BJ (cell line): ENCODE measurements around the gene TMEM240. TPM values are rescaled to one million over a fixed set of nuclear protein-coding genes. Genes with fewer than 3 reads are reported as not detected.

Experiments
- CTCF ChIA-PET: fragments of 350-600 bp; formaldehyde crosslinking; extraction: SDS; loops from one replicate; lab custom pipeline; 2021; ENCODE audit warnings: antibody characterized with exemption, inconsistent platforms; lab: Yijun Ruan, JAX
- POLR2A ChIA-PET: fragments of 300-600 bp; sonication (Branson Sonifier 250); formaldehyde crosslinking; extraction: SDS; loops from one replicate; lab custom pipeline; 2021; ENCODE audit warnings: antibody characterized with exemption; lab: Charles Lee
- DNase-seq: peaks from one replicate; pipeline ENCODE4 v3.0.0-alpha.2; 2011; ENCODE audit warnings: low read depth
- H3K27me3 ChIP-seq: 2 replicates; pipeline ENCODE4 v1.6.0; 2011; ENCODE audit warnings: low read length; ENCODE audit not compliant: control insufficient read depth, insufficient read depth
- H3K36me3 ChIP-seq: 2 replicates; pipeline ENCODE4 v1.5.1; 2011; ENCODE audit warnings: low read length; ENCODE audit not compliant: control insufficient read depth, insufficient read depth
- H3K4me3 ChIP-seq: 2 replicates; pipeline ENCODE4 v1.5.1; 2011; ENCODE audit warnings: low read depth, mild to moderate bottlenecking, control low read depth, low read length
- polyA minus RNA-seq: library from RNA; depleted of rRNA, polyadenylated mRNA; stranded (reverse); fragments of >200 nt; gene quantifications from 2 replicates; pipeline ENCODE4 v1.2.3, GENCODE V29; 2011; rRNA and poly(A)+ RNA removed
- polyA plus RNA-seq: library from polyadenylated mRNA; depleted of rRNA; stranded (reverse); fragments of >200 nt; gene quantifications from 2 replicates; pipeline ENCODE4 v1.2.3, GENCODE V29; 2011; rRNA removed
- TF ChIP-seq, protein P1 (sequence below): IDR thresholded peaks from 2 replicates; pipeline ENCODE4 v1.5.1; 2011; ENCODE audit warnings: low read depth, mild to moderate bottlenecking, control low read depth, inconsistent platforms, low read length, moderate library complexity; ENCODE audit not compliant: insufficient read depth

The TMEM240 gene
- polyA plus RNA-seq: 5.5 and 8.7 TPM in 2 replicates
- polyA minus RNA-seq: 1.3 and 2.0 TPM in 2 replicates

DNA sequence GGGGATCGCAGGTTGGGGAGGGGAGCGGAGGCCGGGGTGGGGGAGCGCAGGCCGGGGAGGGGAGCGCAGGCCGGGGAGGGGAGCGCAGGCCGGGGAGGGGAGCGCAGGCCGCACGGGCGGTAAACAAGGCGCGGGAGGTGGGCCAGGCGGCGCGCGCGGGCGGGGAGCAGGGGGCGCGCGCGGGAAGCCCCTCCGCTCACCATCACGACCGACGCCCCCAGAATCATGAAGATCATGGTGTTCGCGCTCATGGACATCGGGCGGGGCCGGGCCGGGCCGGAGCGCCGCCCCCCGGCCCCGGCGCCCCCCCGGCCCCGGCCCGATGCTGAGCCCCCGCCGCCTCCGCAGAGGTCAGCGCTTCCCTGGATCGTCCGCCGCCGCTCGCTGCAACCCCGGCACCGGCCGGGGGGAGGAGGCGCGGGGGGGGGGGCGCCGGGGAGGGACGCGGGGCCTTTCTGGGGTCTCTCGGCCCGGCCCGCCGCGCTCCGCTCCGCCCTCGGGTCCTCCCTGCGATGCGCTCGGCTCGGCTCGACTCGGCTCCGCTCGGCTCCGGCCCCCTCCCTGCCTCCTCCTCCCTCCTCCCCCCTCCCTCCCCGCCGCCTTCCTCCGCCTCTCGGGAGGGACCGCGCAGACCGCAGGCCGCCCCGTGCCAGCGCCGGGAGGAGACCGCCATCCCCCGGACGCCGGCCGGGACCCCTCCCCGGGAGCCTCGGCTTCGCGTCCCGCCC lies at the start of gene TMEM240:
TMEM240 (minus strand) TSS at position 535 of the 728 bp plus-strand sequence; CDS start at position 257, 278 bp downstream.
- TF ChIP-seq, protein P1, sequence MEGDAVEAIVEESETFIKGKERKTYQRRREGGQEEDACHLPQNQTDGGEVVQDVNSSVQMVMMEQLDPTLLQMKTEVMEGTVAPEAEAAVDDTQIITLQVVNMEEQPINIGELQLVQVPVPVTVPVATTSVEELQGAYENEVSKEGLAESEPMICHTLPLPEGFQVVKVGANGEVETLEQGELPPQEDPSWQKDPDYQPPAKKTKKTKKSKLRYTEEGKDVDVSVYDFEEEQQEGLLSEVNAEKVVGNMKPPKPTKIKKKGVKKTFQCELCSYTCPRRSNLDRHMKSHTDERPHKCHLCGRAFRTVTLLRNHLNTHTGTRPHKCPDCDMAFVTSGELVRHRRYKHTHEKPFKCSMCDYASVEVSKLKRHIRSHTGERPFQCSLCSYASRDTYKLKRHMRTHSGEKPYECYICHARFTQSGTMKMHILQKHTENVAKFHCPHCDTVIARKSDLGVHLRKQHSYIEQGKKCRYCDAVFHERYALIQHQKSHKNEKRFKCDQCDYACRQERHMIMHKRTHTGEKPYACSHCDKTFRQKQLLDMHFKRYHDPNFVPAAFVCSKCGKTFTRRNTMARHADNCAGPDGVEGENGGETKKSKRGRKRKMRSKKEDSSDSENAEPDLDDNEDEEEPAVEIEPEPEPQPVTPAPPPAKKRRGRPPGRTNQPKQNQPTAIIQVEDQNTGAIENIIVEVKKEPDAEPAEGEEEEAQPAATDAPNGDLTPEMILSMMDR: no peak
- peak; percentile 8 for DNase-seq
- Histone ChIP-seq H3K4me3 (peak within 1 kb of the TSS; percentile 66), H3K36me3 (peaks cover 25% of the 10 kb centered on the region), H3K27me3 (no peaks in the 10 kb centered on the region)
- POLR2A ChIA-PET: no interaction called here
- CTCF ChIA-PET: no interaction called here

DNA sequence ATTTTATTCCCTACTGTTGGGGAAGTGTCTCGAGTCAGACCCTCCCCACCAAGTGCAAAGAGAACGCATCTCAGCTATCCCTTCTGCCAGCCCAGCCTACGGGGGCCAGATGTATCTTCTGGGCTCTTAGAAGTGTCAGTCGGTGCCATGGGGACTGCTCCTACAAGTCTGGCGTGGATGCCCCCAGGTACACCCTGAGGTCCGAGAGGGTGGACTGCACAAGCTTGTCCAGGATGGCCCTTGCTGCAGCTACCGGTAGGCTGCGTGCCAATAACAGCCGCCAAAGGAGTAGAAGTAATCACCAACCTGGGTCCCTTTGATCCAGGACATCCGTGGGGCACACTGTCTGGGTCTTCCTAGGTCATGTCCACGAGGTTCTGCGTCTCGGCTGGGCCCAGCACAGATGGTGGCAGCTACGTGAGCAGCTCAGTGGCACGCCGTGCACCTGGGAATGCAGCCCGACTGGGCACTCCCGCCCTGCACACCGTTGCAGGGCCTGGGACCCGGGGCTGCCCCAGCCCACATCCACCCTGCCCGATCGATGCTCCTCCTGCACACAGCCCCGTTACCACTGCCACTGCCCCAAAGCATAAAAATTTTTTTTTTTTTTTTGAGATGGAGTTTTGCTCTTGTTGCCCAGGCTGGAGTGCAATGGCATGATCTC lies 43.1 kb upstream of the TMEM240 start:
- DNase-seq: no peak
- CTCF ChIA-PET: interaction anchor here (0.7 kb wide), 1 partner anchor 14 kb away, joined by 3 read pairs; no protein-coding TSS in a partner anchor
- POLR2A ChIA-PET: no interaction called here
- Histone ChIP-seq H3K36me3 (no peaks in the 10 kb centered on the region), H3K4me3 (no peak overlapping the region), H3K27me3 (peaks cover 3% of the 10 kb centered on the region; the same call in 1 of the 2 replicates)
- TF ChIP-seq, protein P1: no peak

DNA sequence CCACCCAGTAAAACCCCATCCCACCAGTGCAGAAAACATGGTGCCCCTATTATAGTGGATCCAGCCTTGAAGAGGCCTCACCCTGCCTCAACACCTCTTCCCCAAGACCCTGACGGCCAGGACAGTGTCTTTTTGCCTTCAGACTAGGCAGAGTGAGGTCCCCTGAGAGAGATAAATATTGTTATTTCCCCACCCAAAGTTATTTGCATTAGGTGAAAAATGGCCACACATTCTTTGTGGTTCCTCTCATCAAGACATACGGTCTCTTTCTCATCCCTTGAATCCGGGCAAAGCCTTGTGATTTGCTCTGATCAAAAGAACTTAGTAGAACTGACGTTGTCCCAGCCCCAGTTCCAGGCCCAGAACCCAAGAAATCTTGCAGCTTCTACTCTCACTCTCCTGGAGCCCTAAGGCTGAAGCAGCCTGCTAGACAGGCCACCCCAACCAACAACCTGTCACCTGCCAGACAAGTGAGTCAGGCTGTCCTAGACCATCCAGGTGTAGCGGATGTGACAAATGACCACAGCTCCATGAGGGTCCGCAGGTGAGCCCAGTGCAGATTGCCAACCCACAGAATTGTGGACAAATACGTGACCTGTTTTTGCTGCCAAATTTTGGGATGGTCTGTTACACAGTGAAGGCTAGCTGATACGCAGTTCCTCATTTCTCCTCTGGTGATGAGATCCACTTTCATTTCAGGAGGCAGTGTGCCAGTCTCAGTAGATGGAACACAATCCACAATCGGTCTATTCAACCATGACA lies 42.3 kb upstream of the TMEM240 start:
- TF ChIP-seq, protein P1: no peak
- Histone ChIP-seq H3K4me3 (no peak overlapping the region), H3K27me3 (peaks cover 3% of the 10 kb centered on the region; the same call in 1 of the 2 replicates), H3K36me3 (no peaks in the 10 kb centered on the region)
- POLR2A ChIA-PET: no interaction called here
- CTCF ChIA-PET: interaction anchor here (0.7 kb wide), 1 partner anchor 14 kb away, joined by 3 read pairs; no protein-coding TSS in a partner anchor
- no peak for DNase-seq

DNA sequence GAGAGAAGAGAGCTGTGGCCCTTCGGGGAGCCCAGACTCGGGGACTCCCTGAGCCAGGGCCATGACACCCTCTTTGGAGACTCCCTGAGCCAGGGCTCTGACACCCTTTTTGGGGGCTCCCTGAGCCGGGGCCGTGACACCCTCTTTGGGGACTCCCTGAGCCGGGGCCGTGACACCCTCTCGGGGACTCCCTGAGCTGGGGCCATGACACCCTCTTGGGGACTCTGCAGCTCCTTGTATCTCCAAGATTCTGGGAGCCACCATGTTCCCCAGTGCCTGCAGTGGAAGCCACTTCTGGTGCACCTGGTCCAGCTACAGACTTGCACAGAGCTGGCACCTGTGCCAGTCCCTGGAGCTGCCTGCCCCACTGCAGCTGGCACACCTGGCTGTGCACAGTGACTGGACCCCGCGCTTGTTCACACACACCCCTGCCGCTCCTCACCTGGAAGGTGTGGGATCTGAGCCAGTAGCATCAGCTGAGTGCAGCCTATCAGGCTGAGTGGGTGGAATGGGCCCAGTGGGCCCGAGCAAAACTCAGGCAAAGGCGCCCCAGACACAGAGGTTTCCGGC lies 38.0 kb upstream of the TMEM240 start:
- DNase-seq: no peak
- POLR2A ChIA-PET: no interaction called here
- CTCF ChIA-PET: interaction anchor here (0.7 kb wide), 1 partner anchor 9 kb away, joined by 3 read pairs; no protein-coding TSS in a partner anchor
- Histone ChIP-seq H3K4me3 (no peak overlapping the region), H3K27me3 (peaks cover 3% of the 10 kb centered on the region; the same call in 1 of the 2 replicates), H3K36me3 (no peaks in the 10 kb centered on the region)
- TF ChIP-seq, protein P1: no peak
